Panc1 (cell line): ENCODE results near the gene ATG16L2. TPM values are rescaled to one million over a fixed set of nuclear protein-coding genes. Genes with fewer than 3 reads are reported as not detected.

ENCODE experiments used
- ATAC-seq: fragments of 200-7000 bp; cut with Tn5 transposase; 2 replicates; pipeline ENCODE4 v1.9.1; 2020; ENCODE audit warnings: mild to moderate bottlenecking, moderate library complexity
- BruUV-seq: library from RNA; stranded (reverse); fragments of 400-500 nt; replicated peaks from 2 replicates; lab custom pipeline; 2021; lab: Mats Ljungman, UMichigan
- CTCF ChIA-PET: fragments of 300-600 bp; sonication (Branson Sonifier 250); formaldehyde crosslinking; loops from one replicate; lab custom pipeline; 2022; ENCODE audit warnings: antibody characterized with exemption; lab: Charles Lee
- POLR2A ChIA-PET: fragments of 300-600 bp; sonication (Branson Sonifier 250); formaldehyde crosslinking; loops from one replicate; lab custom pipeline; 2022; ENCODE audit warnings: antibody characterized with exemption; lab: Charles Lee
- DNase-seq: peaks from one replicate; pipeline ENCODE4 v3.0.0-alpha.2; 2010; ENCODE audit warnings: low read depth, low spot score
- H3K27ac ChIP-seq: 2 replicates; pipeline ENCODE4 v1.5.1; 2011; ENCODE audit warnings: mild to moderate bottlenecking, low read length, inconsistent platforms
- H3K27me3 ChIP-seq: fragments of 200-500 bp; sonication (Bioruptor generic); 2 replicates; pipeline ENCODE4 v1.6.0; 2014; ENCODE audit warnings: low read length, inconsistent platforms; ENCODE audit not compliant: control insufficient read depth, insufficient read depth
- H3K36me3 ChIP-seq: fragments of 200-500 bp; sonication (Bioruptor generic); 2 replicates; pipeline ENCODE4 v1.5.1; 2014; ENCODE audit warnings: inconsistent platforms, mild to moderate bottlenecking, low read length, moderate library complexity; ENCODE audit not compliant: control insufficient read depth, insufficient read depth
- H3K4me1 ChIP-seq: 2 replicates; pipeline ENCODE4 v1.5.1; 2011; ENCODE audit warnings: inconsistent platforms, mild to moderate bottlenecking, low read length, moderate library complexity; ENCODE audit not compliant: control insufficient read depth, insufficient read depth
- H3K4me3 ChIP-seq, 2 experiments: 2 replicates each; pipeline ENCODE4 v1.5.1; 2011 to 2012; ENCODE audit warnings: low read depth in 2 of 2, low read length in 2 of 2, mild to moderate bottlenecking in 2 of 2, inconsistent platforms in 1 of 2, moderate library complexity in 1 of 2
- H3K9me3 ChIP-seq: fragments of 200-500 bp; sonication (Bioruptor generic); 2 replicates; pipeline ENCODE4 v1.5.1; 2014; ENCODE audit warnings: low read depth, mild to moderate bottlenecking, inconsistent platforms, low read length, moderate library complexity; ENCODE audit not compliant: control insufficient read depth, insufficient read depth
- CTCF ChIP-seq: fragments of 450-650 bp; IDR thresholded peaks from 2 replicates; pipeline ENCODE4 v1.5.1; 2017; ENCODE audit warnings: mild to moderate bottlenecking
- POLR2AphosphoS5 ChIP-seq: IDR thresholded peaks from 2 replicates; pipeline ENCODE4 v1.6.1; 2012; ENCODE audit warnings: mild to moderate bottlenecking, low read depth, low read length, moderate library complexity
- REST ChIP-seq, 2 experiments: IDR thresholded peaks; 2 replicates each; pipeline ENCODE4 v1.6.1; 2011 to 2012; ENCODE audit warnings: low read depth in 2 of 2, control low read depth in 1 of 2, low read length in 1 of 2, mild to moderate bottlenecking in 1 of 2, moderate library complexity in 1 of 2; ENCODE audit not compliant: insufficient read depth in 1 of 2
- SIN3A ChIP-seq: IDR thresholded peaks from 2 replicates; pipeline ENCODE4 v1.6.1; 2012; ENCODE audit warnings: low read depth, mild to moderate bottlenecking, low read length, moderate library complexity, borderline replicate concordance; ENCODE audit not compliant: insufficient read depth
- TCF7L2 ChIP-seq: IDR thresholded peaks from 2 replicates; pipeline ENCODE4 v1.6.1; 2011; ENCODE audit warnings: mild to moderate bottlenecking, low read depth, low read length, inconsistent platforms
- in situ Hi-C: cut with HindIII; loops from 2 replicates; pipeline ENCODE4 v1.10.0; 2016; ENCODE audit warnings: low sequenced_read_pairs, low pct_unique_long_range_greater_than_20kb
- intact Hi-C: fragments of 100-400 bp; cut with micrococcal nuclease; formaldehyde crosslinking; loops from one replicate; pipeline ENCODE4 v1.10.0; 2022; ENCODE audit not compliant: unreplicated experiment
- total RNA-seq: library from RNA; stranded (reverse); gene quantifications from one replicate; pipeline ENCODE4 v1.2.1, GENCODE V29; 2021; ENCODE audit not compliant: unreplicated experiment

The ATG16L2 gene
- total RNA-seq, 1 experiment from 2014 or later, result 14.6 TPM

GRCh38 chr11:72872012-72872411, 57.8 kb downstream of the ATG16L2 start:
- no peak overlapping the region for H3K4me3 ChIP-seq
- no TSS peak for BruUV-seq
- H3K27me3 ChIP-seq, result no peaks in the 10 kb centered on the region
- H3K4me1 ChIP-seq, result no peaks in the 10 kb centered on the region
- no peaks in the 10 kb centered on the region for H3K36me3 ChIP-seq
- in situ Hi-C loops (no loop called here), intact Hi-C loops (no loop called here)
- H3K9me3 ChIP-seq, result no peaks in the 10 kb centered on the region
- ChIA-PET CTCF (interaction anchor here (0.6 kb wide), 1 partner anchor 81 kb away, joined by 3 read pairs; no protein-coding TSS in a partner anchor), POLR2A (interaction anchor here (0.6 to 0.7 kb wide), 2 partner anchors 292 to 387 kb away, joined by 3 to 4 read pairs; no protein-coding TSS in a partner anchor)
- no peak for DNase-seq
- ATAC-seq, result no peak
- TF ChIP-seq POLR2AphosphoS5, result no peak
- TF ChIP-seq SIN3A, result no peak
- no peak for TF ChIP-seq REST (IDR thresholded peaks at IDR 0.05; ENCODE audit: insufficient read depth in 1 of 2, low read depth in 2 of 2, low read length in 1 of 2)
- no peak for TF ChIP-seq TCF7L2
- TF ChIP-seq CTCF, result no peak
- no peak overlapping the region for H3K27ac ChIP-seq

GRCh38 chr11:72875736-72876135, 61.5 kb downstream of the ATG16L2 start:
- no peak for TF ChIP-seq TCF7L2
- no peak for TF ChIP-seq CTCF
- TF ChIP-seq SIN3A, result no peak
- TF ChIP-seq POLR2AphosphoS5, result no peak
- TF ChIP-seq REST (IDR thresholded peaks at IDR 0.05; ENCODE audit: insufficient read depth in 1 of 2, low read depth in 2 of 2, low read length in 1 of 2), result no peak
- intact Hi-C loops, result no loop called here
- Histone ChIP-seq H3K9me3 (no peaks in the 10 kb centered on the region), H3K27me3 (no peaks in the 10 kb centered on the region), H3K4me1 (no peaks in the 10 kb centered on the region), H3K36me3 (no peaks in the 10 kb centered on the region; the same call in 1 of the 2 replicates), H3K4me3 (no peak overlapping the region), H3K27ac (no peak overlapping the region)
- DNase-seq (no peak), ATAC-seq (no peak)
- no TSS peak for BruUV-seq
- in situ Hi-C loops, result no loop called here
- ChIA-PET POLR2A (no interaction called here), CTCF (no interaction called here)
